Ishikawa (cell line): Measurements from ENCODE around the gene WNK4.

ENCODE experiments used
- CEBPB ChIP-seq: IDR thresholded peaks from 2 replicates; pipeline ENCODE4 v1.6.1; 2012
- CREB1 ChIP-seq: IDR thresholded peaks from 2 replicates; pipeline ENCODE4 v1.6.1; 2012; ENCODE audit warnings: low read depth
- EGR1 ChIP-seq: IDR thresholded peaks from 2 replicates; pipeline ENCODE4 v1.6.1; 2012
- EP300 ChIP-seq: IDR thresholded peaks from 2 replicates; pipeline ENCODE4 v1.6.1; 2012; ENCODE audit warnings: borderline replicate concordance
- FOXM1 ChIP-seq: IDR thresholded peaks from 2 replicates; pipeline ENCODE4 v1.6.1; 2012; ENCODE audit warnings: low read depth, borderline replicate concordance
- NFIC ChIP-seq: IDR thresholded peaks from 2 replicates; pipeline ENCODE4 v1.6.1; 2012
- RAD21 ChIP-seq: IDR thresholded peaks from 2 replicates; pipeline ENCODE4 v1.6.1; 2012; ENCODE audit warnings: low read depth
- TAF1 ChIP-seq: IDR thresholded peaks from 2 replicates; pipeline ENCODE4 v1.6.1; 2012; ENCODE audit warnings: low read depth, mild to moderate bottlenecking
- TCF12 ChIP-seq: IDR thresholded peaks from 2 replicates; pipeline ENCODE4 v1.6.1; 2012; ENCODE audit warnings: low read depth
- TEAD4 ChIP-seq: IDR thresholded peaks from 2 replicates; pipeline ENCODE4 v1.6.1; 2012
- YY1 ChIP-seq: IDR thresholded peaks from 2 replicates; pipeline ENCODE4 v1.6.1; 2012; ENCODE audit warnings: low read depth
- ZBTB7A ChIP-seq: IDR thresholded peaks from 2 replicates; pipeline ENCODE4 v1.6.1; 2012; ENCODE audit warnings: low read depth
- TF ChIP-seq, protein P1 (sequence below): IDR thresholded peaks from 2 replicates; pipeline ENCODE4 v1.6.1; 2012; ENCODE audit warnings: low read depth, mild to moderate bottlenecking
- TF ChIP-seq, protein P2 (sequence below): IDR thresholded peaks from 2 replicates; pipeline ENCODE4 v1.6.1; 2012
- TF ChIP-seq, protein P3 (sequence below): IDR thresholded peaks from 2 replicates; pipeline ENCODE4 v1.6.1; 2012

WNK4 gene

DNA sequence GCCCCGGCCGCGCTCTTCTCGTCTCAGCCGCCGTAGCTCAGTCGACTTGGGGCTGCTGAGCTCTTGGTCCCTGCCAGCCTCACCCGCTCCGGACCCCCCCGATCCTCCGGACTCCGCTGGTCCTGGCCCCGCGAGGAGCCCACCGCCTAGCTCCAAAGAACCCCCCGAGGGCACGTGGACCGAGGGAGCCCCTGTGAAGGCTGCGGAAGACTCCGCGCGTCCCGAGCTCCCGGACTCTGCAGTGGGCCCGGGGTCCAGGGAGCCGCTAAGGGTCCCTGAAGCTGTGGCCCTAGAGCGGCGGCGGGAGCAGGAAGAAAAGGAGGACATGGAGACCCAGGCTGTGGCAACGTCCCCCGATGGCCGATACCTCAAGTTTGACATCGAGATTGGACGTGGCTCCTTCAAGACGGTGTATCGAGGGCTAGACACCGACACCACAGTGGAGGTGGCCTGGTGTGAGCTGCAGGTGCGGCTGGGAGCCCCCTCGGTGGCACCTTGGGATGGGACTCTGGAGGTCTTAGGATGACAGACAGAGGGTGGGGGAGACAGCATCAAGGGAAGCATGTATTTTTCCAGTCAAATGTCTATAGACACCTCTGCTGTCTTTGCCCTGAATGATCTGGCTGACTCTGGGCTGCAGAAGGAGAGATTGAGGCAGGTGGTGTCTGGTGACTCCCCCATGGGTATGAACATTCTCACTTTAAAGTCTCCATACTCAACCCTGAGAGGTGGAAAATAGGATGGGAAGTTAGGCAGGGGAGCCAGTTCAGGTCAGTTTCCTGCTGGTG lies 635 bp downstream of the WNK4 start:
- TF ChIP-seq ZBTB7A = no peak
- TF ChIP-seq NFIC = no peak
- no peak for TF ChIP-seq CEBPB
- TF ChIP-seq TAF1 = no peak
- no peak for TF ChIP-seq TEAD4
- no peak for TF ChIP-seq CREB1
- TF ChIP-seq, protein P1, sequence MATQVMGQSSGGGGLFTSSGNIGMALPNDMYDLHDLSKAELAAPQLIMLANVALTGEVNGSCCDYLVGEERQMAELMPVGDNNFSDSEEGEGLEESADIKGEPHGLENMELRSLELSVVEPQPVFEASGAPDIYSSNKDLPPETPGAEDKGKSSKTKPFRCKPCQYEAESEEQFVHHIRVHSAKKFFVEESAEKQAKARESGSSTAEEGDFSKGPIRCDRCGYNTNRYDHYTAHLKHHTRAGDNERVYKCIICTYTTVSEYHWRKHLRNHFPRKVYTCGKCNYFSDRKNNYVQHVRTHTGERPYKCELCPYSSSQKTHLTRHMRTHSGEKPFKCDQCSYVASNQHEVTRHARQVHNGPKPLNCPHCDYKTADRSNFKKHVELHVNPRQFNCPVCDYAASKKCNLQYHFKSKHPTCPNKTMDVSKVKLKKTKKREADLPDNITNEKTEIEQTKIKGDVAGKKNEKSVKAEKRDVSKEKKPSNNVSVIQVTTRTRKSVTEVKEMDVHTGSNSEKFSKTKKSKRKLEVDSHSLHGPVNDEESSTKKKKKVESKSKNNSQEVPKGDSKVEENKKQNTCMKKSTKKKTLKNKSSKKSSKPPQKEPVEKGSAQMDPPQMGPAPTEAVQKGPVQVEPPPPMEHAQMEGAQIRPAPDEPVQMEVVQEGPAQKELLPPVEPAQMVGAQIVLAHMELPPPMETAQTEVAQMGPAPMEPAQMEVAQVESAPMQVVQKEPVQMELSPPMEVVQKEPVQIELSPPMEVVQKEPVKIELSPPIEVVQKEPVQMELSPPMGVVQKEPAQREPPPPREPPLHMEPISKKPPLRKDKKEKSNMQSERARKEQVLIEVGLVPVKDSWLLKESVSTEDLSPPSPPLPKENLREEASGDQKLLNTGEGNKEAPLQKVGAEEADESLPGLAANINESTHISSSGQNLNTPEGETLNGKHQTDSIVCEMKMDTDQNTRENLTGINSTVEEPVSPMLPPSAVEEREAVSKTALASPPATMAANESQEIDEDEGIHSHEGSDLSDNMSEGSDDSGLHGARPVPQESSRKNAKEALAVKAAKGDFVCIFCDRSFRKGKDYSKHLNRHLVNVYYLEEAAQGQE = no peak
- no peak for TF ChIP-seq EGR1
- no peak for TF ChIP-seq RAD21
- no peak for TF ChIP-seq EP300
- TF ChIP-seq, protein P2, sequence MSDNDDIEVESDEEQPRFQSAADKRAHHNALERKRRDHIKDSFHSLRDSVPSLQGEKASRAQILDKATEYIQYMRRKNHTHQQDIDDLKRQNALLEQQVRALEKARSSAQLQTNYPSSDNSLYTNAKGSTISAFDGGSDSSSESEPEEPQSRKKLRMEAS = no peak
- no peak for TF ChIP-seq FOXM1

DNA sequence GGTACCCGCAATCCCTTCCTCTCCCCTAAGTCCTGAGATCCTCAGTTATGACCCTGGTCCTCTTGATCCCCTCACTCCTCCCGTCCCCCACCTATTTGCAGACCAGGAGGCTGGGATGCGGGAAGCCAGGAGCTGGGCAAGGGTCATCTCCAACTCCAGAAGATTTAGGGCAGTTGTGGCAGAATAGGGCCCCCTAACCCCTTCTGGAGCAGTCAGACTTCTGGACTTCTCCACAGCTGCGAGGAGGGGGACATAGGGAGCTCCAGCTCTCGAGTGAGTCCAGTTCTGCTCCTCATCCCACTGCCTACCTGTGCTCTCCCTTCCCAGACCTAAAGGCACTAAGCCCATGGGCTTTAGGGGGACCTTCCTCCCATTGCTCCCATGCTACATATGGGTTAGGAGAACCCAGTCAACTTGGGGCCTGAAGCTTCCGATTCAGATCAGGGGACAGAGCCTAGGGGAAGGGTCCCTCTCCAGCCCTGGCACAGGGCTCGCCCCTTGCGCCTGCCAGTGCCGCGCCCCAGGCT lies 1.3 kb downstream of the WNK4 start:
- TF ChIP-seq, protein P2 = no peak
- TF ChIP-seq EGR1 (no peak), RAD21 (no peak), YY1 (no peak), TCF12 (no peak), EP300 (no peak), FOXM1 (no peak)
- TF ChIP-seq, protein P1 = no peak

DNA sequence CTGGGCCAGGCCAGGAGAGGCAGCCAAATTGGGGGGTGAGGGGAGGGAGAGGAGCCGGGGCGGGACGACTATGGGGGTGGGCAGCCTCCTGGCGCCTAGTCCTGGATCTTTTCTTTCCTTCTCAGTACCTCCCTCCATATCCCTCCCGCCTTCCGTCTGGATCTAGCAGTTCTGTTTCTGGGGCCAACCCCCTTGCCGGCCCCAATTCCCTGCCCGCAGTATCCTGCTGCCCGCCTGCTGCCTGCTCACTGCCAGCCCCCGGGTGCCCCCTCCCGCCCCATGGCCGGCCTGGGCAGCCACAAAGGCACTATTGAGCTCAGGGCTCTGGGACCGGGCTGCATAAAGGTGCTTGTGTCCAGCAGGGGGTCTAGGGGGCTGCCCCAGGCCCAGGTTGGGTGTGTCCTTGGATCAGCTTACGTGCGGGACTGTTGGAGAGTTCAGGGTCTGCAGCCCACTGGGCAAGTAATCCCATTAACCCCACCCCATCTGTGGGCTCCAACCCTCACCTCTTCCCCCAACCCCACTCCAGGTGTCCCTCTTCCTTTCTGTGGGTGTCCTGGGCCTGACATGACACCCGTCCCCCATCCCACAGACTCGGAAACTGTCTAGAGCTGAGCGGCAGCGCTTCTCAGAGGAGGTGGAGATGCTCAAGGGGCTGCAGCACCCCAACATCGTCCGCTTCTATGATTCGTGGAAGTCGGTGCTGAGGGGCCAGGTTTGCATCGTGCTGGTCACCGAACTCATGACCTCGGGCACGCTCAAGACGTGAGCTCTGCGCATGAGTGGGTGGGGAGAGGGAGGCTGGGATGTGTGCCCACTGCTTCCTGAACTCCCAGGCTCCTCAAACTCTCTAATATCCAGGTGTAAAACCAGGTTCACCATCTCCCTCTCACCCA lies 2.0 kb downstream of the WNK4 start:
- no peak for TF ChIP-seq TAF1
- no peak for TF ChIP-seq FOXM1
- no peak for TF ChIP-seq EGR1
- TF ChIP-seq NFIC = no peak
- TF ChIP-seq CREB1 = no peak
- TF ChIP-seq, protein P3, sequence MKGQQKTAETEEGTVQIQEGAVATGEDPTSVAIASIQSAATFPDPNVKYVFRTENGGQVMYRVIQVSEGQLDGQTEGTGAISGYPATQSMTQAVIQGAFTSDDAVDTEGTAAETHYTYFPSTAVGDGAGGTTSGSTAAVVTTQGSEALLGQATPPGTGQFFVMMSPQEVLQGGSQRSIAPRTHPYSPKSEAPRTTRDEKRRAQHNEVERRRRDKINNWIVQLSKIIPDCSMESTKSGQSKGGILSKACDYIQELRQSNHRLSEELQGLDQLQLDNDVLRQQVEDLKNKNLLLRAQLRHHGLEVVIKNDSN = no peak
- TF ChIP-seq TEAD4 = no peak
- no peak for TF ChIP-seq RAD21
- no peak for TF ChIP-seq CEBPB
- TF ChIP-seq ZBTB7A = no peak
- TF ChIP-seq, protein P2 = no peak
- no peak for TF ChIP-seq TCF12

DNA sequence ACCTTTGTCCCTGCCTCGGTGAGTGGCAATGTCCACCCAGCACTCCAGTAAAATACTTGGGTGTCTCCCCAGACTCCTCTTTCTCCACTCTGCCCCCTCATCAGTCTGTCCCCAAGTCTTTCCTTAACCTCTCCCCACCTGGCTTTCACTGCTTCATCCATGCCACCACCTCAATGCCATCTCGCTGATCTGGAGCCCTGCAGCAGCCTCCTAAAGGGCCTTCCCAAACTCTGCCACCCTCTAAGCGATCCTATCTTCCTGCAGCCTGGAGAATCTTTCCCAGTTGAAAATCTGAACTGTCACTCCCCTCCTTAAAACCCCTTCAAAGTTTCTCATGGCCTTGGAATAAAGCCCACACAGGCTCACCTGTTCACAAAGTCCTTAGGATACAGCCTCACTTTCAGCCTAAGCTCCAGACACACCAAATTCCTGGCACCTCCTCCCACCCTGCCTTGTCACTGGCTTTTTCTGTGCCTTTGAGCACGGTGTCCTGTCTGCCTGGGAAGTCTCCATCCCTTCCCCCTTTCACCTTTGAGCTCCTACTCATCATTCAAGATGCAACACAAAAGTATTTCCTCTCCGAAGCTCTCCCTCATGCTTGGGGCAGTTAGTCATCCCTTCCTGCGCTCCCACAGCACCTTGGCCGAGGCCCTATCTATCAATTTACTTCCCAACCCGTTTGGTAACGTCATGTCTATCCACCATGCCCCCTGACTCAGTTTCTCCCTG lies 2.8 kb downstream of the WNK4 start:
- TF ChIP-seq, protein P2 = no peak
- TF ChIP-seq ZBTB7A = no peak

DNA sequence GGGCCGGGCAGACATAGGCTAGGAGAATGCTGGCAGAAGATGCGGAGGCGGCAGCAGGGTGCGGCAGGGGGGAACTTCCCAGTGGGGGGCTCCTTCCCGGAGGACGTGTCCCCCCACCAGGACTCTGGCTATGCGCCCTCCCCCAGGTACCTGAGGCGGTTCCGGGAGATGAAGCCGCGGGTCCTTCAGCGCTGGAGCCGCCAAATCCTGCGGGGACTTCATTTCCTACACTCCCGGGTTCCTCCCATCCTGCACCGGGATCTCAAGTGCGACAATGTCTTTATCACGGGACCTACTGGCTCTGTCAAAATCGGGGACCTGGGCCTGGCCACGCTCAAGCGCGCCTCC lies 3.4 kb downstream of the WNK4 start:
- no peak for TF ChIP-seq EGR1
- no peak for TF ChIP-seq TAF1
- TF ChIP-seq FOXM1 = no peak
- TF ChIP-seq CEBPB = no peak
- TF ChIP-seq TCF12 = no peak
- no peak for TF ChIP-seq YY1
- TF ChIP-seq RAD21 = no peak
- TF ChIP-seq NFIC = no peak
- TF ChIP-seq ZBTB7A = no peak
- TF ChIP-seq, protein P3 = no peak
- TF ChIP-seq TEAD4 = no peak
- no peak for TF ChIP-seq EP300
- TF ChIP-seq, protein P1 = no peak
- TF ChIP-seq, protein P2 = no peak
